K562 (cell line): ENCODE data around the gene ZNF711. TPM values are rescaled to one million over a fixed set of nuclear protein-coding genes. Genes with fewer than 3 reads are reported as not detected.

Experiments used
- ATAC-seq: fragments of 200-7000 bp; cut with Tn5 transposase; 3 replicates; pipeline ENCODE4 v1.9.1; 2020; ENCODE audit warnings: moderate library complexity
- BruUV-seq: library from RNA; stranded (reverse); fragments of 400-500 nt; replicated peaks from 2 replicates; lab custom pipeline; 2021; lab: Mats Ljungman, UMichigan
- CTCF ChIA-PET: fragments of 300-600 bp; formaldehyde crosslinking; extraction: SDS; loops from one replicate; lab custom pipeline; 2021; ENCODE audit warnings: low intra/inter-chr PET ratio; lab: Yijun Ruan, JAX
- POLR2A ChIA-PET: fragments of 300-600, 350-650 bp; sonication (Branson Sonifier 250); formaldehyde crosslinking; extraction: SDS; loops from one replicate; lab custom pipeline; 2021; ENCODE audit warnings: antibody characterized with exemption, inconsistent platforms; lab: Yijun Ruan, JAX
- DNase-seq, 4 experiments: peaks; one replicate each; pipeline versions ENCODE4 v3.0.0 to v3.0.0-alpha.2; 2011 to 2018; ENCODE audit warnings: low spot score in 3 of 4, mixed read lengths in 3 of 4; ENCODE audit errors: extremely low read depth in 1 of 4
- FAIRE-seq: peaks from 2 replicates; lab custom pipeline; 2011; peaks lifted over from hg19 to GRCh38; lab: Jason Lieb, UNC
- H2AFZ ChIP-seq: 2 replicates; pipeline ENCODE4 v1.6.0; 2011; ENCODE audit warnings: low read depth, low read length, control low read depth, inconsistent platforms
- H3K27ac ChIP-seq: fragments of 200-600 bp; 3 replicates; pipeline ENCODE4 v1.8.0; 2011; ENCODE audit warnings: low read depth, mild to moderate bottlenecking, control low read depth, inconsistent platforms, low read length, moderate library complexity, mixed read lengths; ENCODE audit errors: extremely low read depth
- H3K27me3 ChIP-seq, 2 experiments: fragments of 300-600 bp in 1 of 2; 2 replicates in 1 of 2; 3 replicates in 1 of 2; pipeline versions ENCODE4 v1.6.0 to v1.8.0; 2011; ENCODE audit warnings: inconsistent platforms in 2 of 2, low read length in 2 of 2, mild to moderate bottlenecking in 1 of 2, mixed read lengths in 1 of 2, moderate library complexity in 1 of 2; ENCODE audit not compliant: control insufficient read depth in 2 of 2, insufficient read depth in 2 of 2
- H3K36me3 ChIP-seq: fragments of 300-600 bp; 3 replicates; pipeline ENCODE4 v1.8.0; 2011; ENCODE audit warnings: mild to moderate bottlenecking, low read length, inconsistent platforms; ENCODE audit not compliant: control insufficient read depth, insufficient read depth
- H3K4me1 ChIP-seq, 2 experiments: fragments of 200-600 bp in 1 of 2; replicated peaks in 1 of 2; 2 replicates in 1 of 2; 3 replicates in 1 of 2; pipeline versions ENCODE4 v1.5.1 to v1.8.0; 2011; ENCODE audit warnings: inconsistent platforms in 2 of 2, low read length in 2 of 2, mild to moderate bottlenecking in 1 of 2, mixed read lengths in 1 of 2, moderate library complexity in 1 of 2; ENCODE audit not compliant: control insufficient read depth in 2 of 2, insufficient read depth in 2 of 2
- H3K4me2 ChIP-seq: 2 replicates; pipeline ENCODE4 v1.6.1; 2011; ENCODE audit warnings: low read length, control low read depth, inconsistent platforms, mixed read lengths; ENCODE audit not compliant: insufficient read depth
- H3K4me3 ChIP-seq: fragments of 200-600 bp; sonication (generic), shearing (Covaris generic); 2 replicates; pipeline ENCODE4 v1.5.1; 2016; ENCODE audit warnings: control low read depth, inconsistent platforms
- H3K79me2 ChIP-seq: fragments of 200-600 bp; 3 replicates; pipeline ENCODE4 v1.8.0; 2011; ENCODE audit warnings: low read length, inconsistent platforms; ENCODE audit not compliant: control insufficient read depth, insufficient read depth
- H3K9ac ChIP-seq, 2 experiments: 2 replicates each; pipeline versions ENCODE4 v1.6.0 to v1.6.1; 2011; ENCODE audit warnings: low read depth in 2 of 2, low read length in 2 of 2, control low read depth in 1 of 2, inconsistent platforms in 1 of 2, mild to moderate bottlenecking in 1 of 2, mixed read lengths in 1 of 2; ENCODE audit not compliant: insufficient read depth in 1 of 2
- H3K9me1 ChIP-seq: one replicate; pipeline ENCODE4 v1.6.0; 2011; ENCODE audit warnings: inconsistent platforms, mild to moderate bottlenecking, low read length, moderate library complexity; ENCODE audit not compliant: control insufficient read depth, insufficient read depth
- H3K9me3 ChIP-seq: replicated peaks from 2 replicates; pipeline ENCODE4 v1.5.1; 2011; ENCODE audit warnings: low read depth, low read length, inconsistent platforms; ENCODE audit not compliant: control insufficient read depth, insufficient read depth
- H4K20me1 ChIP-seq: replicated peaks from 2 replicates; pipeline ENCODE4 v1.6.1; 2011; ENCODE audit warnings: low read length, inconsistent platforms, mixed read lengths; ENCODE audit not compliant: control insufficient read depth, insufficient read depth
- E2F3 ChIP-seq: fragments of 250-450 bp; sonication (Bioruptor Pico); IDR thresholded peaks from 2 replicates; pipeline ENCODE4 v1.4.0; 2020; ENCODE audit warnings: mild to moderate bottlenecking
- FOXA1 ChIP-seq: fragments of 450-650 bp; IDR thresholded peaks from 2 replicates; pipeline ENCODE4 v1.6.1; 2016; ENCODE audit warnings: mild to moderate bottlenecking, borderline replicate concordance
- GATA2 ChIP-seq: sonication (generic); formaldehyde crosslinking; IDR thresholded peaks from 2 replicates; pipeline ENCODE4 v1.4.0; 2020; ENCODE audit warnings: mild to moderate bottlenecking, missing genetic modification reagents
- GTF2A2 ChIP-seq: IDR thresholded peaks from 2 replicates; pipeline ENCODE4 v1.6.1; 2016; ENCODE audit warnings: mild to moderate bottlenecking, missing genetic modification characterization, missing compliant biosample characterization
- MAFK ChIP-seq: IDR thresholded peaks from 2 replicates; pipeline ENCODE4 v1.6.1; 2011; ENCODE audit warnings: low read length, improper control_type of control experiment
- MCM7 ChIP-seq, 2 experiments: fragments of 450-650 bp; IDR thresholded peaks; 2 replicates each; pipeline ENCODE4 v1.6.1; 2016 to 2018
- RBM25 ChIP-seq: fragments of 200-400 bp; formaldehyde crosslinking; IDR thresholded peaks from 2 replicates; pipeline ENCODE4 v1.6.1; 2018; ENCODE audit warnings: low read length, low read depth, moderate library complexity; ENCODE audit not compliant: severe bottlenecking
- SMARCA4 ChIP-seq: fragments of 450-650 bp; IDR thresholded peaks from 2 replicates; pipeline ENCODE4 v1.6.1; 2016
- STAG1 ChIP-seq: sonication (generic); formaldehyde crosslinking; IDR thresholded peaks from 2 replicates; pipeline ENCODE4 v1.5.0; 2020; ENCODE audit warnings: missing genetic modification reagents, borderline replicate concordance
- ZFP30 ChIP-seq: fragments of 250-450 bp; sonication (Bioruptor Pico); IDR thresholded peaks from 2 replicates; pipeline ENCODE4 v1.8.0; 2022; ENCODE audit warnings: moderate library complexity, mild to moderate bottlenecking, inconsistent platforms, borderline replicate concordance
- ZSCAN32 ChIP-seq: fragments of 450-650 bp; formaldehyde crosslinking; IDR thresholded peaks from 2 replicates; pipeline ENCODE4 v1.4.0; 2020; ENCODE audit warnings: mild to moderate bottlenecking, moderate library complexity
- WGBS: fragments of 100-300 bp; shearing (Covaris generic); methylation state at CpG from one replicate; pipeline ENCODE4 v1.1.6; 2016; ENCODE audit warnings: low coverage, mixed read lengths; ENCODE audit not compliant: insufficient coverage; ENCODE audit errors: missing lambda C conversion rate; 5-methylcytosine and 5-hydroxymethylcytosine counted together
- in situ Hi-C: fragments of 300-500 bp; cut with MboI; formaldehyde crosslinking; loops from 4 replicates; pipeline ENCODE4 v1.15.0; 2018; ENCODE audit warnings: inconsistent platforms, mixed read lengths
- intact Hi-C: fragments of 100-400 bp; cut with micrococcal nuclease; formaldehyde crosslinking; loops from 2 replicates; pipeline ENCODE4 v1.14.2; 2022
- polyA plus RNA-seq, 8 experiments: library from polyadenylated mRNA; depleted of rRNA in 4 of 8; stranded (reverse) in 5 of 8; unstranded in 3 of 8; fragments of >200 nt; fragmentation: Nextera tagmentation in 2 of 8; fragmentation: Illumina TruSeq in 1 of 8; extraction: Ambion mirVana in 2 of 8; extraction: Trizol in 1 of 8; gene quantifications; 2 replicates each; pipeline versions ENCODE4 v1.2.1 to v1.2.3, GENCODE V29; 2011 to 2014; ENCODE audit warnings: inconsistent platforms in 1 of 8, missing spikeins in 1 of 8
- total RNA-seq, 7 experiments: library from RNA; depleted of rRNA in 6 of 7; stranded (reverse); fragments of >200 nt in 6 of 7; fragmentation: Illumina TruSeq in 2 of 7; extraction: Trizol in 2 of 7; gene quantifications; 2 replicates each; pipeline versions ENCODE4 v1.2.1 to v1.2.3, GENCODE V29; 2011 to 2021; ENCODE audit warnings: low replicate concordance in 1 of 7
- TF ChIP-seq, protein P1 (sequence below): fragments of 250-450 bp; sonication (Bioruptor Pico); IDR thresholded peaks from 2 replicates; pipeline ENCODE4 v1.5.0; 2020; ENCODE audit warnings: mild to moderate bottlenecking
- TF ChIP-seq, protein P2 (sequence below): fragments of 450-650 bp; formaldehyde crosslinking; IDR thresholded peaks from 2 replicates; pipeline ENCODE4 v1.4.0; 2022; ENCODE audit warnings: mild to moderate bottlenecking, moderate library complexity
- TF ChIP-seq, protein P3 (sequence below): fragments of 250-450 bp; sonication (Bioruptor Pico); IDR thresholded peaks from 2 replicates; pipeline ENCODE4 v1.5.0; 2022; ENCODE audit warnings: mild to moderate bottlenecking

The ZNF711 gene
- total and polyA plus RNA-seq, 9 of the 15 experiments (the other 6 are each of a cell fraction or from before 2014, with no cell fraction given) = 1.9 to 6.7 (median 5.2) TPM

DNA sequence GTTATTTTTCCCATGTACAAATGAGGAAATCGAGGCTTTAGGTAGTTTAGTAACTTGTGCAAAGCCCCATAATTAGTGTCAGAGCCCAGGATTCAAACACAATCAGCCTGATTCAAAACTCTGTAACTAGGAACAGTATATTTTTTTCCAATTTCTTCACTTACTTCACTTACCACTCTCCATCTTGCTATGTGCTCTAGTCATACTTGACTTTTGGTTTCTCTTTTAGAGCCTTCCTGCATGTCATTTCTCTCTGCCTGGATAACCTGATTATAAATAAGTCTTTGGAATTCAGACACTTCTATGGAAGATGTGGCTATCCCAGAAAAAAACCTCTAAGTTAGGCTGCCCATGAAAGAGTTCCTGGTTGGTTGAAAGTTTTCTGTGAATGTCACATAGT is 22.4 kb upstream of the ZNF711 start:
- ChIA-PET POLR2A (no interaction called here), CTCF (no interaction called here)
- no peak for FAIRE-seq

DNA sequence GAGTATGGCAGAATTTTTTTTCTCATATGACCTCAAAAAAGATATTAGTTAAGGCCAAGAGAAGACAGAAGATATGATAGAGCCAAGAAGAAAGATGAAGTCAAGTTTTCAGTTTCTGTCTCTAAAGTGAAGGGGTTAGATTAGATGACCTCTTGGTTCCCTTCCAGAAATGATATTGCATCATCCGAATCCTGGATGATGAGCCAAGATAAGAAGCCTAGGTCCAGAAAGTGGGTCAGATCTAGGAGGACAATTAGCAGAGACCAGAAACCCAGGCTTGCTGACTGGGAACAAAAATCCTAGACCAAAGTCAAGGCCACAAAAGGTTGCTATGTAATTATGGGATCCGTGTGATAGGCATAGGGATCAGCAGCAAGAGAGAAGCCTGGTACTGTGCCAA is 20.4 kb upstream of the ZNF711 start:
- Histone ChIP-seq H3K4me2 (no peak overlapping the region), H2AFZ (no peak overlapping the region), H3K27me3 (no peaks in the 10 kb centered on the region), H3K36me3 (no peaks in the 10 kb centered on the region), H3K4me1 (no peaks in the 10 kb centered on the region), H3K79me2 (no peaks in the 10 kb centered on the region), H3K9me3 (no peaks in the 10 kb centered on the region), H3K9ac (no peak overlapping the region), H4K20me1 (no peaks in the 10 kb centered on the region), H3K27ac (no peak overlapping the region), H3K4me3 (no peak overlapping the region), H3K9me1 (no peaks in the 10 kb centered on the region)
- in situ Hi-C loops (no loop called here), intact Hi-C loops (no loop called here)
- POLR2A ChIA-PET = no interaction called here
- CTCF ChIA-PET = no interaction called here
- FAIRE-seq (no peak), DNase-seq (no peak), ATAC-seq (no peak)
- BruUV-seq = no TSS peak
- WGBS = 0% methylated on average over 1 of the region's 2 CpGs
- no peak for TF ChIP-seq STAG1 (CRISPR knock-in tag)
- TF ChIP-seq ZSCAN32 (CRISPR knock-in tag) = peak; percentile 63; the same call in 1 of the 2 replicates
- TF ChIP-seq, protein P1, sequence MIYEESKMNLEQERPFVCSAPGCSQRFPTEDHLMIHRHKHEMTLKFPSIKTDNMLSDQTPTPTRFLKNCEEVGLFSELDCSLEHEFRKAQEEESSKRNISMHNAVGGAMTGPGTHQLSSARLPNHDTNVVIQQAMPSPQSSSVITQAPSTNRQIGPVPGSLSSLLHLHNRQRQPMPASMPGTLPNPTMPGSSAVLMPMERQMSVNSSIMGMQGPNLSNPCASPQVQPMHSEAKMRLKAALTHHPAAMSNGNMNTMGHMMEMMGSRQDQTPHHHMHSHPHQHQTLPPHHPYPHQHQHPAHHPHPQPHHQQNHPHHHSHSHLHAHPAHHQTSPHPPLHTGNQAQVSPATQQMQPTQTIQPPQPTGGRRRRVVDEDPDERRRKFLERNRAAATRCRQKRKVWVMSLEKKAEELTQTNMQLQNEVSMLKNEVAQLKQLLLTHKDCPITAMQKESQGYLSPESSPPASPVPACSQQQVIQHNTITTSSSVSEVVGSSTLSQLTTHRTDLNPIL (CRISPR knock-in tag) = no peak
- TF ChIP-seq MCM7 (IDR thresholded peaks at IDR 0.05) = no peak
- TF ChIP-seq FOXA1 = no peak
- TF ChIP-seq, protein P2, sequence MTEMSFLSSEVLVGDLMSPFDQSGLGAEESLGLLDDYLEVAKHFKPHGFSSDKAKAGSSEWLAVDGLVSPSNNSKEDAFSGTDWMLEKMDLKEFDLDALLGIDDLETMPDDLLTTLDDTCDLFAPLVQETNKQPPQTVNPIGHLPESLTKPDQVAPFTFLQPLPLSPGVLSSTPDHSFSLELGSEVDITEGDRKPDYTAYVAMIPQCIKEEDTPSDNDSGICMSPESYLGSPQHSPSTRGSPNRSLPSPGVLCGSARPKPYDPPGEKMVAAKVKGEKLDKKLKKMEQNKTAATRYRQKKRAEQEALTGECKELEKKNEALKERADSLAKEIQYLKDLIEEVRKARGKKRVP = peak; percentile 77
- TF ChIP-seq RBM25 = no peak
- TF ChIP-seq MAFK = no peak
- TF ChIP-seq, protein P3, sequence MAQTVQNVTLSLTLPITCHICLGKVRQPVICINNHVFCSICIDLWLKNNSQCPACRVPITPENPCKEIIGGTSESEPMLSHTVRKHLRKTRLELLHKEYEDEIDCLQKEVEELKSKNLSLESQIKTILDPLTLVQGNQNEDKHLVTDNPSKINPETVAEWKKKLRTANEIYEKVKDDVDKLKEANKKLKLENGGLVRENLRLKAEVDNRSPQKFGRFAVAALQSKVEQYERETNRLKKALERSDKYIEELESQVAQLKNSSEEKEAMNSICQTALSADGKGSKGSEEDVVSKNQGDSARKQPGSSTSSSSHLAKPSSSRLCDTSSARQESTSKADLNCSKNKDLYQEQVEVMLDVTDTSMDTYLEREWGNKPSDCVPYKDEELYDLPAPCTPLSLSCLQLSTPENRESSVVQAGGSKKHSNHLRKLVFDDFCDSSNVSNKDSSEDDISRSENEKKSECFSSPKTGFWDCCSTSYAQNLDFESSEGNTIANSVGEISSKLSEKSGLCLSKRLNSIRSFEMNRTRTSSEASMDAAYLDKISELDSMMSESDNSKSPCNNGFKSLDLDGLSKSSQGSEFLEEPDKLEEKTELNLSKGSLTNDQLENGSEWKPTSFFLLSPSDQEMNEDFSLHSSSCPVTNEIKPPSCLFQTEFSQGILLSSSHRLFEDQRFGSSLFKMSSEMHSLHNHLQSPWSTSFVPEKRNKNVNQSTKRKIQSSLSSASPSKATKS (CRISPR knock-in tag) = no peak

More for the DNA sequence above, 22.4 kb upstream of the ZNF711 start:
- no peak overlapping the region for H3K27ac ChIP-seq
- no peaks in the 10 kb centered on the region for H3K9me1 ChIP-seq
- in situ Hi-C loops = no loop called here
- TF ChIP-seq GATA2 (CRISPR knock-in tag) (no peak), SMARCA4 (no peak), GTF2A2 (tag) (no peak), ZFP30 (CRISPR knock-in tag) (no peak), E2F3 (CRISPR knock-in tag) (no peak)
- no peak overlapping the region for H3K4me3 ChIP-seq
- no peak overlapping the region for H2AFZ ChIP-seq
- H3K4me1 ChIP-seq = no peaks in the 10 kb centered on the region
- H3K9ac ChIP-seq = no peak overlapping the region
- no peak overlapping the region for H3K4me2 ChIP-seq
- no peak for DNase-seq
- H3K27me3 ChIP-seq = no peaks in the 10 kb centered on the region
- BruUV-seq = no TSS peak
- H4K20me1 ChIP-seq = no peaks in the 10 kb centered on the region
- H3K36me3 ChIP-seq = no peaks in the 10 kb centered on the region
- 0% methylated on average over 1 of the region's 1 CpG for WGBS
- ATAC-seq = no peak
- intact Hi-C loops = no loop called here
- H3K79me2 ChIP-seq = no peaks in the 10 kb centered on the region
- no peaks in the 10 kb centered on the region for H3K9me3 ChIP-seq
